HEK293 (cell line): Measurements from ENCODE around the gene HHAT.

Experiments
- CTCF ChIA-PET: fragments of 350-600 bp; formaldehyde crosslinking; extraction: SDS; loops from one replicate; lab custom pipeline; 2021; ENCODE audit warnings: antibody characterized with exemption; lab: Yijun Ruan, JAX
- POLR2A ChIA-PET: fragments of 300-600 bp; formaldehyde crosslinking; extraction: SDS; loops from one replicate; lab custom pipeline; 2020; ENCODE audit warnings: antibody characterized with exemption, inconsistent platforms; lab: Yijun Ruan, JAX
- H3K27ac ChIP-seq: fragments of 200-500 bp; sonication (Bioruptor generic); 2 replicates; pipeline ENCODE4 v1.5.1; 2014; ENCODE audit warnings: low read depth, low read length, control low read depth, inconsistent platforms; ENCODE audit errors: extremely low read depth
- H3K36me3 ChIP-seq, 2 experiments: fragments of 200-500 bp in 1 of 2; sonication (Bioruptor generic) in 1 of 2; 1 replicate in 1 of 2; 2 replicates in 1 of 2; pipeline ENCODE4 v1.5.1; 2014 to 2017; ENCODE audit warnings: inconsistent platforms in 2 of 2, low read length in 2 of 2; ENCODE audit not compliant: control insufficient read depth in 2 of 2, insufficient read depth in 1 of 2
- H3K4me1 ChIP-seq: fragments of 200-500 bp; sonication (Bioruptor generic); 2 replicates; pipeline ENCODE4 v1.5.1; 2014; ENCODE audit warnings: mild to moderate bottlenecking, low read length, inconsistent platforms; ENCODE audit not compliant: control insufficient read depth, insufficient read depth
- H3K4me3 ChIP-seq: 2 replicates; pipeline ENCODE4 v1.5.1; 2011; ENCODE audit warnings: low read depth, mild to moderate bottlenecking, control low read depth, low read length, moderate library complexity
- H3K9me3 ChIP-seq: fragments of 200-500 bp; sonication (Bioruptor generic); 2 replicates; pipeline ENCODE4 v1.5.1; 2014; ENCODE audit warnings: low read depth, low read length, inconsistent platforms; ENCODE audit not compliant: control insufficient read depth, insufficient read depth
- HOXC10 ChIP-seq: sonication (generic); formaldehyde crosslinking; IDR thresholded peaks from 2 replicates; pipeline ENCODE4 v1.8.1; 2023; ENCODE audit warnings: mild to moderate bottlenecking, missing genetic modification reagents
- KLF8 ChIP-seq: fragments of 450-650 bp; formaldehyde crosslinking; IDR thresholded peaks from 2 replicates; pipeline ENCODE4 v1.5.1; 2016; ENCODE audit warnings: missing biosample characterization, missing genetic modification characterization
- RBAK ChIP-seq: fragments of 450-650 bp; formaldehyde crosslinking; IDR thresholded peaks from 2 replicates; pipeline ENCODE4 v1.5.1; 2016; ENCODE audit warnings: missing biosample characterization, missing genetic modification characterization
- REST ChIP-seq: fragments of 450-650 bp; formaldehyde crosslinking; IDR thresholded peaks from 2 replicates; pipeline ENCODE4 v1.5.1; 2016; ENCODE audit warnings: missing biosample characterization, missing genetic modification characterization
- ZBTB10 ChIP-seq: fragments of 450-650 bp; formaldehyde crosslinking; IDR thresholded peaks from 2 replicates; pipeline ENCODE4 v1.5.1; 2016; ENCODE audit warnings: missing biosample characterization, missing genetic modification characterization
- ZBTB11 ChIP-seq: fragments of 450-650 bp; formaldehyde crosslinking; conservative IDR thresholded peaks from 2 replicates; pipeline ENCODE4 v1.5.1; 2016; ENCODE audit warnings: low read depth, missing biosample characterization, missing genetic modification characterization
- ZEB2 ChIP-seq: fragments of 450-650 bp; formaldehyde crosslinking; IDR thresholded peaks from 2 replicates; pipeline ENCODE4 v1.5.1; 2016; ENCODE audit warnings: missing biosample characterization, missing genetic modification characterization
- ZFHX2 ChIP-seq: fragments of 450-650 bp; formaldehyde crosslinking; conservative IDR thresholded peaks from 2 replicates; pipeline ENCODE4 v1.5.1; 2016; ENCODE audit warnings: missing biosample characterization, missing genetic modification characterization
- ZNF133 ChIP-seq: fragments of 450-650 bp; formaldehyde crosslinking; IDR thresholded peaks from 2 replicates; pipeline ENCODE4 v1.5.1; 2016; ENCODE audit warnings: missing biosample characterization, missing genetic modification characterization
- ZNF138 ChIP-seq: fragments of 450-650 bp; formaldehyde crosslinking; IDR thresholded peaks from 2 replicates; pipeline ENCODE4 v1.5.1; 2016; ENCODE audit warnings: missing biosample characterization, missing genetic modification characterization, borderline replicate concordance
- ZNF157 ChIP-seq: fragments of 450-650 bp; formaldehyde crosslinking; IDR thresholded peaks from 2 replicates; pipeline ENCODE4 v1.5.1; 2016; ENCODE audit warnings: missing biosample characterization, missing genetic modification characterization
- ZNF248 ChIP-seq: fragments of 450-650 bp; formaldehyde crosslinking; IDR thresholded peaks from 2 replicates; pipeline ENCODE4 v1.5.1; 2017; ENCODE audit warnings: missing biosample characterization, missing genetic modification characterization
- ZNF324 ChIP-seq: fragments of 450-650 bp; formaldehyde crosslinking; IDR thresholded peaks from 2 replicates; pipeline ENCODE4 v1.5.1; 2016; ENCODE audit warnings: missing biosample characterization, missing genetic modification characterization
- ZNF596 ChIP-seq: fragments of 450-650 bp; IDR thresholded peaks from 2 replicates; pipeline ENCODE4 v1.5.0; 2018; ENCODE audit warnings: missing biosample characterization, mild to moderate bottlenecking, missing genetic modification characterization, moderate library complexity
- ZNF707 ChIP-seq: fragments of 450-650 bp; formaldehyde crosslinking; IDR thresholded peaks from 2 replicates; pipeline ENCODE4 v1.5.1; 2016; ENCODE audit warnings: missing biosample characterization, missing genetic modification characterization
- ZSCAN30 ChIP-seq: fragments of 450-650 bp; IDR thresholded peaks from 2 replicates; pipeline ENCODE4 v1.5.1; 2018; ENCODE audit warnings: missing biosample characterization, mild to moderate bottlenecking, missing genetic modification characterization, moderate library complexity

HHAT gene

GRCh38 chr1:210608767-210609166, 280.1 kb downstream of the HHAT start (continued):
- no peak for TF ChIP-seq ZBTB11
- no peak for TF ChIP-seq REST (tag by site-specific recombination)
- TF ChIP-seq RBAK (tag by site-specific recombination) = no peak
- TF ChIP-seq ZNF157 (tag by site-specific recombination) = no peak
- TF ChIP-seq KLF8 = no peak
- TF ChIP-seq ZNF596 (tag by site-specific recombination) = no peak
- TF ChIP-seq ZNF707 = no peak
- TF ChIP-seq ZNF138 = no peak
- TF ChIP-seq HOXC10 (CRISPR knock-in tag) = no peak
- no peak for TF ChIP-seq ZFHX2 (tag by site-specific recombination)

- CTCF ChIA-PET = no interaction called here
These were observed 287.7 kb downstream of the HHAT start for GRCh38 chr1:210616356-210616755.

More at GRCh38 chr1:210616356-210616755, 287.7 kb downstream of the HHAT start:
- no peak for TF ChIP-seq ZNF133 (tag by site-specific recombination)
- no peak for TF ChIP-seq ZSCAN30 (tag by site-specific recombination)
- TF ChIP-seq ZNF324 (tag by site-specific recombination) = no peak
- no peak for TF ChIP-seq ZEB2 (tag by site-specific recombination)
- no peak for TF ChIP-seq ZNF248 (tag by site-specific recombination)
- no peak for TF ChIP-seq ZBTB10
- H3K36me3 ChIP-seq = no peaks in the 10 kb centered on the region
- no peak overlapping the region for H3K4me3 ChIP-seq
- no peaks in the 10 kb centered on the region for H3K9me3 ChIP-seq
- H3K4me1 ChIP-seq = no peaks in the 10 kb centered on the region
- POLR2A ChIA-PET = no interaction called here
- no peak overlapping the region for H3K27ac ChIP-seq
